LNCAP (cell line): ENCODE measurements around the gene TEAD1.

Experiments
- TF ChIP-seq, protein P1 (sequence below): fragments of 450-650 bp; IDR thresholded peaks from 2 replicates; pipeline ENCODE4 v1.5.1; 2017; ENCODE audit warnings: mild to moderate bottlenecking

TEAD1 gene

DNA sequence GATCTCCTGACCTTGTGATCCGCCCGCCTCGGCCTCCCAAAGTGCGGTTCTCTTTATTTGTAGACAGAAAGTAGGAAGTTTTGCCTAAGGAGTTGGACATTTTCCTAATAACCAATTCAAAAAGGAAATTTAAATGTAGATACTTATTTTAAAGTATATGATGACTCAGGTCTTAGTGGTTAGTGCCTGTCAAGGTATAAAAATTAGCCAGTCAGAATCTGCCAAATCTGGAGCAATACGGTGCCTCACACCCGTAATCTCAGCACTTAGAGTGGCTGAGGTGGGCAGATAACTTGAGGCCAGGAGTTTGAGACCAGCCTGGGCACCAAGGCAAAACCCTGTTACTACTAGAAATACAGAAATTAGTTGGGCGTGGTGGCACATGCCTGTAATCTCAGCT is 248.2 kb downstream of the TEAD1 start:
- TF ChIP-seq, protein P1, sequence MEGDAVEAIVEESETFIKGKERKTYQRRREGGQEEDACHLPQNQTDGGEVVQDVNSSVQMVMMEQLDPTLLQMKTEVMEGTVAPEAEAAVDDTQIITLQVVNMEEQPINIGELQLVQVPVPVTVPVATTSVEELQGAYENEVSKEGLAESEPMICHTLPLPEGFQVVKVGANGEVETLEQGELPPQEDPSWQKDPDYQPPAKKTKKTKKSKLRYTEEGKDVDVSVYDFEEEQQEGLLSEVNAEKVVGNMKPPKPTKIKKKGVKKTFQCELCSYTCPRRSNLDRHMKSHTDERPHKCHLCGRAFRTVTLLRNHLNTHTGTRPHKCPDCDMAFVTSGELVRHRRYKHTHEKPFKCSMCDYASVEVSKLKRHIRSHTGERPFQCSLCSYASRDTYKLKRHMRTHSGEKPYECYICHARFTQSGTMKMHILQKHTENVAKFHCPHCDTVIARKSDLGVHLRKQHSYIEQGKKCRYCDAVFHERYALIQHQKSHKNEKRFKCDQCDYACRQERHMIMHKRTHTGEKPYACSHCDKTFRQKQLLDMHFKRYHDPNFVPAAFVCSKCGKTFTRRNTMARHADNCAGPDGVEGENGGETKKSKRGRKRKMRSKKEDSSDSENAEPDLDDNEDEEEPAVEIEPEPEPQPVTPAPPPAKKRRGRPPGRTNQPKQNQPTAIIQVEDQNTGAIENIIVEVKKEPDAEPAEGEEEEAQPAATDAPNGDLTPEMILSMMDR: no peak

DNA sequence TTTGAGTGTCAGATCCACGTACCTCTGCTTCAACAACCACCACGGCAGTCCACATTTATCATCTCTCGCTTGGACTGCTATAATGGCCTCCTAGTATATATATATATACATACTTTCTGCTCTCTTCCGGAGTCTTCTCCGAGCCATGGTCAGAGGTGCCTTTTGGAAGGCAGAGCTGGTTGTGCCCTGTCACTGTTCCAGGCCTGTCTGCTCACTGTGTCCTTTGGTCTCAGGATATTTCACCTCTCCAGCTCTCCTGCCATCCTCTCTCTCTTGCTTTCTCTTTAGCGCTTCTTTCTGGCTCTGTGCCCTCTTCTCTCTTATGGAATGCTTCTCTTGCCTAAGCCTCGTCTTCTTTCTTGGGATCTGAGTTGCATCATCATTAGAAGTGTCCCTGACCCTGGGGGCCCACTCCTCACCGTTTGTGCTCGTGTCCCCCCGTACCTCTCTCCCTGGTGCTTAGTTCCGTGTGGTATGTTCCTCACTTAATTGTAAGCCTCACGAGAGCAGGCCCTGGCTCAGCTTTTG is 248.8 kb downstream of the TEAD1 start:
- TF ChIP-seq, protein P1: no peak

DNA sequence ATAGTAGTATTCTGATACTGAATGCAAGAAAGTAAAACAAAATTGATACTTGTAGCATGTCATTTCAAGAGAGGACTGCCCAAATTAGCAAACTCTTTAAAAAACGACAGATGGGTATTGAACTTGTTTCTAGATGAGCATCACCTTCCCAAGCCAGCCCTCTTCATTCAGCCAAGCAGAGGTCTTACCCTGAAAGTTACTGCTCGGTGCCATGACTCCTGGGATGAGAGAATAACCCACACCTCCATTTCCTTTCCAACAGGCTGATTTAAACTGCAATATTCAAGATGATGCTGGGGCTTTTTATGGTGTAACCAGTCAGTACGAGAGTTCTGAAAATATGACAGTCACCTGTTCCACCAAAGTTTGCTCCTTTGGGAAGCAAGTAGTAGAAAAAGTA is 250.4 kb downstream of the TEAD1 start:
- TF ChIP-seq, protein P1: no peak

DNA sequence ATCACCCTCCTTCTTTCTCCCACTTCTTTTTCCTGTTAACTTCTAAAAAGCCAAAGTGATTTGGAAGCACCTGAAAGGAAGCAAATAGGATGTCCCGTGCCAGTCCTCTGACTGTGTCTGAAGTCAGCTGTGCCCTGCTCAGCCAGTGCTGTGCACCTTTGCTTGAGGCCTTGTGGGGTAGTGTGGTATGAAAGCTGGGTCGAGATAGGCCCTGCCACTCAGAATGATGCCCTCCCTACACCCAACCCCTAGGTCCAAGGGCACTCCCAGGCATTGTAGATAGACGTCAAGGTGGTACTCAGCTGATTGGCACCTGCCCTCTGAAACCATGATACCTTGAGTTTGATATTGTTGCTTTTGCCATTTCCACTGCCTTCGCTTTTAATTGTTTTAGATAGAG is 251.3 kb downstream of the TEAD1 start:
- TF ChIP-seq, protein P1: no peak

DNA sequence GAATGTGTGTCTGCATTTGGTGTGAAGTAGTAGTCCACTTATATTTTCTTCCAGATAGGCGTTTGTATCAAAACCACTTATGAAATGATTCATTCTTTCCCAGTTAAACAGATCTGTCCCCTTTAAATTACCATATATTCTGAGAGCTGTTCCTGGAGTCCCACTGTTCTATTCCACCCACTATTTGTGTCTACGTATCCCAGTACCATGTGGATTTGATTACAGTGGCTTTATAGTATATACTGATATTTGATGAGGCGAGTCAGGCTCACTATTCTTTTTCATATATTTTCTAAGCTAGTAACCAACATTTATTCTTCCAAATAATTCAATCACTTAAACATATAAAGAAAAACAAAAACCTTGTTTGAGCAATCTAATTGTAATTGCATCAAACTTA is 253.0 kb downstream of the TEAD1 start:
- TF ChIP-seq, protein P1: no peak

DNA sequence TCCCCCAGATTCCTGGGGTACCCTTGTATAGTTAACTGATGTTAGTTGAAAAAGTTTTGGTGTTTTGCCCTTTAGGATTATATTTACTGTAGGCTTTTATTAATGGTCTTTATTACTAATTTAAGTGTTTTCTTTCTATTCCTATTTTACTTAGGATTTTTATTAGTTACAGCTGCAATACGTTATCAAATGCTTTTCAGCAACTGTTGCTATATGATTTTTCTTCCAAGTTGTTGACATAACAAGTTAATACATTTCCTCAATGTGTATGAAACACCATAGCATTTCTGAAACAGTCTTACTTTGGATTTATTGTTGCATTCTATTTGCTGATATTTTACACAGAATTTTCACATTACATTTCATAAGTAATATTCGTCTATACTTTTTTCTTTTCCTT is 253.7 kb downstream of the TEAD1 start:
- TF ChIP-seq, protein P1: no peak

DNA sequence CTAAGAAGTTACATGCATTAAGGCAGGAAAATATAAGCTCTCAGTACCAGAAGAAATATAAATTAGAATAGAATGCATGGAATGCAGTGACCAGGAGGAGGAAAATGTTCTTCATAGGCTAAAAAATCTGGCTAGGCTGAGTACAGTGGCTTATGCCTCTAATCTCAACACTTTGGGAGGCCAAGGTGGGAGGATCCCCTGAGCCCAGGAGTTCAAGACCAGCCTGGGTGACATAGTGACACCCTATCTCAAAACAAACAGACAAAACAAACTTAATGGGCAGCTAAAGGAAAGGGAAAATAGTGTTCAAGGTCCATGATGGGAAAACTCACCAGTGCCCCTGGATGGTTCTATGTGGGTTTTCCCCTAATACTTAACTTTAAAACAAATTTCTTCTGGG is 256.6 kb downstream of the TEAD1 start:
- TF ChIP-seq, protein P1: no peak

DNA sequence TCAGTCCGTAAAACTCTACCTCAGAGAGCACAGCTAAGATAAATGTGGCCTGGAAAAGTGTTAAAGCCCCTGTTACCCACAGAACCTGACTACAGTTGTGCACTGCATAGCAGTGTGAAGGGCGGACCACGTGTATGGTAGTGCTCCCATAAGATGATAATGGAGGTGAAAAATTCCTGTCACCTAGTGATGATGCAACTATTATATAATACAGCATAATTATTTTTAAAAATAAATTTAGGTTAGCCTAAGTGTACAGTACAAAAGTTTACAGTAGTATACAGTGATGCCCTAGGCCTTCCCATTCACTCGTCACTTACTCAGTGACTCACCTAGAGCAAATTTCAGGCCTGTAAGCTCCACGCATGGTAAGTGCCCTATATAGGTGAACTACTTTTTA is 258.3 kb downstream of the TEAD1 start:
- TF ChIP-seq, protein P1: no peak
